ENCODE measurements around the gene PMPCA. TPM values are rescaled to one million over a fixed set of nuclear protein-coding genes. Genes with fewer than 3 reads are reported as not detected.

The PMPCA gene
- total RNA-seq, 4 donors from 2014 or later: 28.8 to 48.2 (median 39.0) TPM

DNA sequence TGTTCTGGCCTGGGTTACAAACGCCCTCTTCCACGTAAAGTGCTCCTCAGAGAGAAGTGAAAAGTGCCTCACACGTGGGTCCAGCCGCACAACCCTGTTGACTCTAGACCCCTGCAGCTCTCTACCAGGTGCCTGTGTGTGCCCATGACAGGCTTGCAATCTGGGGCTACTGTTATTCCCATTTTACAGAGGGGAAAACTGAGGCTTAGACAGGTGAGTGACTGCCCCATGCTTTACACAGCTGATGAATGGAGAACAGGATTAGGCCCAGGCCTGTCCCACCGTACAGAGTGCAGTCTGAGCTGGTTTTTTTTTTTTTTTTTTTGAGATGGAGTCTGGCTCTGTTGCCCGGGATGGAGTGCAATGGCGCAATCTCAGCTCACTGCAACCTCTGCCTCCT is 35.3 kb downstream of the PMPCA start:
- Histone ChIP-seq H3K4me3 (replicated peaks in 1 of 3) (no peak overlapping the region), H3K9me3 (no peaks in the 10 kb centered on the region), H3K36me3 (peaks cover 49 to 76% of the 10 kb centered on the region in 2 donors), H3K27ac (no peak overlapping the region), H3K4me1 (no peaks in the 10 kb centered on the region), H3K27me3 (no peaks in the 10 kb centered on the region)
- no peak for TF ChIP-seq POLR2A (IDR thresholded peaks at IDR 0.05)
- TF ChIP-seq, protein P1, sequence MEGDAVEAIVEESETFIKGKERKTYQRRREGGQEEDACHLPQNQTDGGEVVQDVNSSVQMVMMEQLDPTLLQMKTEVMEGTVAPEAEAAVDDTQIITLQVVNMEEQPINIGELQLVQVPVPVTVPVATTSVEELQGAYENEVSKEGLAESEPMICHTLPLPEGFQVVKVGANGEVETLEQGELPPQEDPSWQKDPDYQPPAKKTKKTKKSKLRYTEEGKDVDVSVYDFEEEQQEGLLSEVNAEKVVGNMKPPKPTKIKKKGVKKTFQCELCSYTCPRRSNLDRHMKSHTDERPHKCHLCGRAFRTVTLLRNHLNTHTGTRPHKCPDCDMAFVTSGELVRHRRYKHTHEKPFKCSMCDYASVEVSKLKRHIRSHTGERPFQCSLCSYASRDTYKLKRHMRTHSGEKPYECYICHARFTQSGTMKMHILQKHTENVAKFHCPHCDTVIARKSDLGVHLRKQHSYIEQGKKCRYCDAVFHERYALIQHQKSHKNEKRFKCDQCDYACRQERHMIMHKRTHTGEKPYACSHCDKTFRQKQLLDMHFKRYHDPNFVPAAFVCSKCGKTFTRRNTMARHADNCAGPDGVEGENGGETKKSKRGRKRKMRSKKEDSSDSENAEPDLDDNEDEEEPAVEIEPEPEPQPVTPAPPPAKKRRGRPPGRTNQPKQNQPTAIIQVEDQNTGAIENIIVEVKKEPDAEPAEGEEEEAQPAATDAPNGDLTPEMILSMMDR (IDR thresholded peaks at IDR 0.05): no peak
- no peak for DNase-seq
- intact Hi-C loops (cut with DNase I): no loop called here
- WGBS, 2 donors: 90 to 93% methylated on average over 7 of the region's 7 CpGs

DNA sequence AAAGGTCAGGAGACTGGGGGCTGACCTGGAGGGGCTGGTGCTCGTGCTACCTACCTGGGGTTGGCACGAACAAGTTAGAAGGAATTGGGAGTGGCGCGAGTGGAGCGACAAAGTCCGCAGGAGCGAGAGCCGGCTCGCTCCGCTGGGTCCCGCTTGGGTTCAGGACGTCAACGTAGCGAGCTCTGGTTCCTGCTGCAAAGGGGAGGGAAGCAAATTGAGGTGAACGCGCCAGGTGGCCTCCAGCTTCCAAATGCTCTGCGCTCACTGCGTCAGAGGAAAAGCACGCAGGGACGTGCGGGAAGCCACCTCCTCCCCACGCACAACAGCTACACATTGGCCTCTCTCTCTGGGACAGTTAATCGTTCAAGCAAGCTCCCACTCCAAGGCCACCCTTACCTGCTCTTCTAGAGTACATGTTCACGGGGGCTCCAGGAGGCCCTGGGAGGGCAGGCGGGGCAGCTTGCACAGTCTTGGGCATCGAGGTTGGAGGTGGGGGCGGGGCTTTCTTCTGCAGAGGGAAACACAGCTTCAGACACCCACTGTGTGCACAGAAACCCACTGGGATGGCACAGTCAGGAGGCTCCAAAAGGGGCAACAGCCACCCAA is 36.8 kb downstream of the PMPCA start:
- intact Hi-C loops (cut with DNase I): no loop called here
- no peak for DNase-seq
- no peaks in the 10 kb centered on the region for H3K27me3 ChIP-seq
- no peak overlapping the region for H3K4me3 ChIP-seq (replicated peaks in 1 of 3)
- peaks cover 60 to 71% of the 10 kb centered on the region in 2 donors for H3K36me3 ChIP-seq
- no peak overlapping the region for H3K27ac ChIP-seq
- no peaks in the 10 kb centered on the region for H3K9me3 ChIP-seq
- WGBS, 2 donors: 96 to 97% methylated on average over 24 to 27 of the region's 27 CpGs
- TF ChIP-seq POLR2A (IDR thresholded peaks at IDR 0.05): no peak
- TF ChIP-seq, protein P1 (IDR thresholded peaks at IDR 0.05): no peak
- no peaks in the 10 kb centered on the region for H3K4me1 ChIP-seq

DNA sequence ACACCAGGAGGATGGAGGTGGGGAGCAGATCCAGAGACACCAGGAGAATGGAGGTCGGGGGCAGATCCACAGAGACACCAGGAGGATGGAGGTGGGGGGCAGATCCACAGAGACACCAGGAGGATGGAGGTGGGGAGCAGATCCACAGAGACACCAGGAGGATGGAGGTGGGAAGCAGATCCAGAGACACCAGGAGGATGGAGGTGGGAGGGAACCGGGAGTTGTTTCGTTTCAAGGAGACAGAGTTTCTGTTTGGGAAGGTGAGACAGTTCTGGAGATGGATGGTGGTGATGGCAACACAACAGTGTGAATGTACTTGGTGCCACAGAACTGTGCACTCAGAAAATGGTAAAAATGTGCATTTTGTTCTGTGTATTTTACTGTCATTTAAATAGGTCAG is 38.2 kb downstream of the PMPCA start:
- Histone ChIP-seq H3K4me3 (replicated peaks in 1 of 3) (no peak overlapping the region), H3K9me3 (no peaks in the 10 kb centered on the region), H3K4me1 (no peaks in the 10 kb centered on the region), H3K36me3 (peaks cover 55 to 64% of the 10 kb centered on the region in 2 donors), H3K27me3 (no peaks in the 10 kb centered on the region), H3K27ac (no peak overlapping the region)
- TF ChIP-seq, protein P1 (IDR thresholded peaks at IDR 0.05): no peak
- no peak for TF ChIP-seq POLR2A (IDR thresholded peaks at IDR 0.05)
- DNase-seq: no peak
- 92 to 95% methylated on average over 3 of the region's 3 CpGs for WGBS, 2 donors
- intact Hi-C loops (cut with DNase I): no loop called here

DNA sequence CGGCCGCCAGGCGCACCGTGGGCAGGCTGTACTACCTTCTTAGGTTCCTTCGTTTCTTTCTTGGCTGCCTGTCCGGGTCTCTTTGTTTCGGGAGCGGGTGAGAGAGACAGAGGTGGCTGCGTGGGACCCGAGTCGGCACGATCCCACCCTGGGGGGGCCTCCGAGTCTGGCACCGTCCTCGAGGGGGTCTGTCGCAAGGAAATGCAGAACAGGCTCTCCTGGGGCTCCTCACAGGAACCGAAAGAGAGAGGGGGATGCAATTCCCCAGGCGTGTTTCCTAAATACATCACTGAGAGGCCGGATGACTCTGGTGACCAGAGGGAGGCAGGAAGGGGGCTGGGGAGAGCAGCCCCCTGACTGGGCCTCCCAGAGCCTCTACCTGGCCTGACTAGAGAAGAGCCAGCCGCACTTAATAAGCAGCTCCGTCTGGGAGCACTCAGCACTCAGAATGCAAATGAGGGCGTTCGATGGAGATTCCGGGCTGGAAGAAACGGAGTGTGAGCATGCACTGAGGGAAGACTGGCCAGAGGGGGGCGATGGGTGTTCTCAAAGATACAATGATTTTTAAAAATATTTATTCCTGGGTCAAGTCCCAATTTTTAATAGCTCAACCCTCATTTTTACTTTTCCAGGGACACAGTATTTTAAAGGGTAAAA is 40.9 kb downstream of the PMPCA start:
- intact Hi-C loops (cut with DNase I): no loop called here
- Histone ChIP-seq H3K4me3 (replicated peaks in 1 of 3) (no peak overlapping the region), H3K9me3 (no peaks in the 10 kb centered on the region), H3K27ac (no peak overlapping the region), H3K36me3 (peaks cover 75 to 79% of the 10 kb centered on the region in 2 donors), H3K4me1 (no peaks in the 10 kb centered on the region), H3K27me3 (no peaks in the 10 kb centered on the region)
- no peak for DNase-seq
- TF ChIP-seq POLR2A (IDR thresholded peaks at IDR 0.05): no peak
- TF ChIP-seq, protein P1 (IDR thresholded peaks at IDR 0.05): no peak
- WGBS, 2 donors: 90 to 91% methylated on average over 18 to 24 of the region's 26 CpGs

DNA sequence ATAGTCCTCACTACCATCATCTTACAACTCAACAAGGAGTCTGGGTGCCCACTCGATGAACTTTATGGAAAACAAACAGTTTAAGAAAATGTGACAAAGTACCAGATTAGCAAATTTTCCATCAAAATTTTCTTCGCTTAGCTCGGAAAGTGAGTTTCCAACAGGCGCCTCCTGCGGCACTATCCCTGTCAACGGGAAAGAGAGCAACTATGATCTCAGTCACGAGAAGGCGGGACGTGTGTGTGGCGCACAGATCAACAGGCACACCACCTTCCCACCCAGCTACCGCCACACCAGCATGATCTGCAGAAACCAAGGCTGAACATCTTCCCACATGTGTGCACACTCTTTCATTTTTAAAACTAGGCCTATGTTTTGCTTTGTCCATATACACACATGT is 42.9 kb downstream of the PMPCA start:
- WGBS, 2 donors: 91 to 95% methylated on average over 11 of the region's 11 CpGs
- H3K27ac ChIP-seq: no peak overlapping the region
- peaks cover 75 to 78% of the 10 kb centered on the region in 2 donors for H3K36me3 ChIP-seq
- no peaks in the 10 kb centered on the region for H3K27me3 ChIP-seq
- DNase-seq: no peak
- H3K4me3 ChIP-seq (replicated peaks in 1 of 3): no peak overlapping the region
- TF ChIP-seq, protein P1 (IDR thresholded peaks at IDR 0.05): no peak
- no peak for TF ChIP-seq POLR2A (IDR thresholded peaks at IDR 0.05)
- no peaks in the 10 kb centered on the region for H3K4me1 ChIP-seq
- no peaks in the 10 kb centered on the region for H3K9me3 ChIP-seq
- intact Hi-C loops (cut with DNase I): no loop called here
